Naive thymus-derived CD4-positive, alpha-beta T cell (primary cell): ENCODE data around the gene LETM1. TPM values are rescaled to one million over a fixed set of nuclear protein-coding genes. Genes with fewer than 3 reads are reported as not detected.

ENCODE experiments used
- ATAC-seq: fragments of 150-1000 bp; cut with Tn5 transposase; 2 replicates; pipeline ENCODE4 v1.10.0; 2021; ENCODE audit warnings: mild to moderate bottlenecking, moderate library complexity
- CTCF ChIA-PET: fragments of 350-600 bp; sonication (Branson Sonifier 250); formaldehyde crosslinking; loops from one replicate; lab custom pipeline; 2021; ENCODE audit warnings: antibody characterized with exemption; lab: Charles Lee
- POLR2A ChIA-PET: fragments of 350-600 bp; sonication (Branson Sonifier 250); formaldehyde crosslinking; loops from one replicate; lab custom pipeline; 2021; ENCODE audit warnings: antibody characterized with exemption, inconsistent platforms; lab: Charles Lee
- DNase-seq, 9 donors: peaks; one replicate each; pipeline versions ENCODE4 v3.0.0 to v3.0.0-alpha.2; 2020 to 2022; ENCODE audit warnings: mixed read lengths in 1 of 9
- H3K27ac ChIP-seq: one replicate; pipeline ENCODE4 v1.7.0; 2013; ENCODE audit warnings: mild to moderate bottlenecking, low read depth, low read length, moderate library complexity
- H3K27me3 ChIP-seq, 2 donors: one replicate each; pipeline ENCODE4 v1.7.0; 2013; ENCODE audit warnings: low read length in 2 of 2, mild to moderate bottlenecking in 2 of 2, moderate library complexity in 2 of 2; ENCODE audit not compliant: control insufficient read depth in 2 of 2, insufficient read depth in 2 of 2
- H3K36me3 ChIP-seq, 3 experiments: 1 replicate in 2 of 3; 2 replicates in 1 of 3; pipeline ENCODE4 v1.7.0; 2013; ENCODE audit warnings: low read length in 3 of 3, mild to moderate bottlenecking in 3 of 3, moderate library complexity in 1 of 3; ENCODE audit not compliant: insufficient read depth in 3 of 3, control insufficient read depth in 2 of 3
- H3K4me1 ChIP-seq, 2 donors: one replicate each; pipeline ENCODE4 v1.7.0; 2013; ENCODE audit warnings: low read length in 2 of 2, mild to moderate bottlenecking in 2 of 2, moderate library complexity in 1 of 2; ENCODE audit not compliant: control insufficient read depth in 2 of 2, insufficient read depth in 2 of 2
- H3K4me3 ChIP-seq: 2 replicates; pipeline ENCODE4 v1.7.0; 2013; ENCODE audit warnings: mild to moderate bottlenecking, low read length
- H3K9me3 ChIP-seq, 3 experiments: 1 replicate in 2 of 3; 2 replicates in 1 of 3; pipeline ENCODE4 v1.7.0; 2013; ENCODE audit warnings: low read length in 3 of 3; ENCODE audit not compliant: control insufficient read depth in 2 of 3
- H3K27ac Mint-ChIP-seq, 9 donors: one replicate each; pipeline ENCODE4 v1.8.0; 2020 to 2022; ENCODE audit warnings: mixed read lengths in 9 of 9, mild to moderate bottlenecking in 8 of 9, moderate library complexity in 5 of 9, inconsistent platforms in 2 of 9
- H3K27me3 Mint-ChIP-seq, 5 donors: one replicate each; pipeline ENCODE4 v1.8.0; 2021 to 2022; ENCODE audit warnings: mixed read lengths in 5 of 5, mild to moderate bottlenecking in 1 of 5
- H3K36me3 Mint-ChIP-seq, 5 donors: one replicate each; pipeline ENCODE4 v1.8.0; 2020 to 2022; ENCODE audit warnings: mixed read lengths in 5 of 5, mild to moderate bottlenecking in 3 of 5, inconsistent platforms in 1 of 5
- H3K4me1 Mint-ChIP-seq, 7 donors: one replicate each; pipeline ENCODE4 v1.8.0; 2020 to 2022; ENCODE audit warnings: mixed read lengths in 7 of 7, mild to moderate bottlenecking in 3 of 7, inconsistent platforms in 1 of 7
- H3K4me3 Mint-ChIP-seq, 10 donors: one replicate each; pipeline ENCODE4 v1.8.0; 2020 to 2022; ENCODE audit warnings: mild to moderate bottlenecking in 10 of 10, mixed read lengths in 10 of 10, moderate library complexity in 6 of 10, inconsistent platforms in 2 of 10
- H3K9me3 Mint-ChIP-seq, 11 donors: one replicate each; pipeline ENCODE4 v1.8.0; 2020 to 2022; ENCODE audit warnings: mixed read lengths in 11 of 11, mild to moderate bottlenecking in 4 of 11, inconsistent platforms in 1 of 11, moderate library complexity in 1 of 11
- intact Hi-C, 2 donors: fragments of 100-400 bp; cut with micrococcal nuclease; formaldehyde crosslinking; loops; one replicate each; pipeline ENCODE4 v1.15.1; 2023
- polyA plus RNA-seq, 2 donors: library from polyadenylated mRNA; unstranded; fragments of 300-500 nt; fragmentation: Illumina TruSeq; gene quantifications; one replicate each; pipeline ENCODE4 v1.2.3, GENCODE V29; 2021
- total RNA-seq, 6 experiments: library from RNA in 5 of 6; stranded (reverse) in 5 of 6; gene quantifications; 1 replicate in 5 of 6; 2 replicates in 1 of 6; pipeline ENCODE4 v1.2.3 and lab custom pipeline; 2021 to 2026

Gene LETM1
- total and polyA plus RNA-seq, 7 experiments from 2014 or later = 7.7 to 56.4 (median 35.4) TPM

DNA sequence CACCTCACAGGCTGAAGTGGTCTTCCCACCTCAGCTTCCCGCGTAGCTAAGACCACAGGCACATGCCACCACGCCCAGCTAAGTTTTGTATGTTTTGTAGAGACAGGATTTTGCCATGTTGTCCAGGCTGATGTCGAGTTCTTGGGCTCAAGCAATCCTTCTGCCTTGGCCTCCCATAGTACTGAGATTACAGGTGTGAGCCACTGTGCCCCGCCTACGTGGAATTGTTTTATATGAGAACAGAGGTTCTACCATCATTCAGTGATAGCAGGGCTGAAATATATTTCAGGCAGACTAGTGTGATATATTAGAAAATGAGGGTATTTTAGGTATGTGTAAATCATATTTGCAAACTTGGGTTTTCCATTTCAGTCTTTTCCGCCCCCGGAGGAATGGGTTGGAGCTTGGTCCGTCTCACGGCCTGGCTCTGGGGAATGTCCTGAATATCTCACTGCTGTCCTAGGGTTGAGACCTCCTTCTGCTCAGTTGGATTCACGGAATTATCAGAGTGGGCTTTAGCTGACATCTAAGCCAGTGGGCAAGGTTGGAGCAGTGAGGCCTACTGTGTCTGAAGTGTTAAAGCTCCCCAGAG, 35.1 kb upstream of the LETM1 start:
- Mint-ChIP-seq H3K4me1 (peaks cover 6 to 37% (median 17%) of the 10 kb centered on the region in 7 donors), H3K27ac (peak overlapping the region in 1 of 9 donors; percentile 55), H3K27me3 (no peaks in the 10 kb centered on the region), H3K9me3 (peaks cover 0 to 3% (median 0%) of the 10 kb centered on the region in 11 donors), H3K36me3 (peaks cover 0 to 10% (median 4%) of the 10 kb centered on the region in 5 donors), H3K4me3 (no peak overlapping the region)
- POLR2A ChIA-PET = no interaction called here
- CTCF ChIA-PET = no interaction called here
- intact Hi-C loops = no loop called here
- Histone ChIP-seq H3K27ac (no peak overlapping the region), H3K4me3 (no peak overlapping the region), H3K4me1 (no peaks in the 10 kb centered on the region), H3K36me3 (peaks cover 0 to 4% (median 0%) of the 10 kb centered on the region in 3 experiments), H3K9me3 (no peaks in the 10 kb centered on the region), H3K27me3 (no peaks in the 10 kb centered on the region)
- ATAC-seq = no peak
- DNase-seq = no peak

DNA sequence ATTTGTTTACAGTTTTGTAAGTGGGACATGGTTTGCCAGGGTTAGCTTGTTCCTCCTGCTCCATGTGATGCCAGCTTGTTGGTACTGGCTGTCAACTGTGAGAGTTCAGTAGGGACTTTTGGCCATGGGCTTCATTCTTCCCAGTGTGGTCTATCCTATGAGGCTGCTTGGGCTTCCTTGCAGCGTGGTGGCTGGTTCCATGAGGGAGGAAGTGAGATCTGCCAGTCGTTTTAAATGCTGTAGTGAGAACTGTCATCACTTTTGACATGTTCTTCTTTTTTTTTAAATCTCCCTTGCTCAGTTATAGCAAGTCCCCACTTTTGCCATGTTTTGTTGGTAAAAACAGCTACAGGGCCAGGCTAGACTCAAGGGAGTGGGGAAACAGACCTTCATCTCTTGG, 31.1 kb upstream of the LETM1 start:
- H3K36me3 ChIP-seq = peaks cover 0 to 4% (median 0%) of the 10 kb centered on the region in 3 experiments
- H3K4me3 ChIP-seq = no peak overlapping the region
- no peaks in the 10 kb centered on the region for H3K27me3 ChIP-seq
- peaks cover 7 to 41% (median 22%) of the 10 kb centered on the region in 7 donors for H3K4me1 Mint-ChIP-seq
- no peaks in the 10 kb centered on the region for H3K27me3 Mint-ChIP-seq
- DNase-seq (no peak), ATAC-seq (no peak)
- no peak overlapping the region for H3K4me3 Mint-ChIP-seq
- no peaks in the 10 kb centered on the region for H3K9me3 ChIP-seq
- no peak overlapping the region for H3K27ac ChIP-seq
- H3K36me3 Mint-ChIP-seq = peaks cover 0 to 8% (median 5%) of the 10 kb centered on the region in 5 donors
- no peaks in the 10 kb centered on the region for H3K4me1 ChIP-seq
- CTCF ChIA-PET = interaction anchor here (0.6 to 0.7 kb wide), 4 partner anchors 10 to 1535 kb away, joined by 3 to 4 read pairs (median 3); no protein-coding TSS in a partner anchor
- intact Hi-C loops = loop anchor here in 1 of 2 donors (2.0 kb wide), 1 partner anchor 14 kb away; no protein-coding TSS in a partner anchor
- POLR2A ChIA-PET = interaction anchor here (0.7 kb wide), 1 partner anchor 705 kb away, joined by 3 read pairs; no protein-coding TSS in a partner anchor
- H3K9me3 Mint-ChIP-seq = peaks cover 0 to 3% (median 0%) of the 10 kb centered on the region in 11 donors
- peak overlapping the region in 4 of 9 donors; percentile 38 to 84 (median 60) for H3K27ac Mint-ChIP-seq

GRCh38 chr4:1885414-1885813, 29.5 kb upstream of the LETM1 start:
- no peaks in the 10 kb centered on the region for H3K27me3 ChIP-seq
- ATAC-seq (no peak), DNase-seq (no peak)
- Mint-ChIP-seq H3K4me3 (no peak overlapping the region), H3K36me3 (peaks cover 0 to 15% (median 5%) of the 10 kb centered on the region in 5 donors), H3K27ac (peak overlapping the region in 4 of 9 donors; percentile 2 to 58 (median 30)), H3K27me3 (no peaks in the 10 kb centered on the region), H3K9me3 (peaks cover 0 to 3% (median 0%) of the 10 kb centered on the region in 11 donors), H3K4me1 (peaks cover 19 to 50% (median 23%) of the 10 kb centered on the region in 7 donors)
- no peak overlapping the region for H3K4me3 ChIP-seq
- CTCF ChIA-PET = no interaction called here
- intact Hi-C loops = no loop called here
- no peaks in the 10 kb centered on the region for H3K9me3 ChIP-seq
- H3K4me1 ChIP-seq = no peaks in the 10 kb centered on the region
- no peak overlapping the region for H3K27ac ChIP-seq
- POLR2A ChIA-PET = no interaction called here
- peaks cover 0 to 4% (median 0%) of the 10 kb centered on the region in 3 experiments for H3K36me3 ChIP-seq

DNA sequence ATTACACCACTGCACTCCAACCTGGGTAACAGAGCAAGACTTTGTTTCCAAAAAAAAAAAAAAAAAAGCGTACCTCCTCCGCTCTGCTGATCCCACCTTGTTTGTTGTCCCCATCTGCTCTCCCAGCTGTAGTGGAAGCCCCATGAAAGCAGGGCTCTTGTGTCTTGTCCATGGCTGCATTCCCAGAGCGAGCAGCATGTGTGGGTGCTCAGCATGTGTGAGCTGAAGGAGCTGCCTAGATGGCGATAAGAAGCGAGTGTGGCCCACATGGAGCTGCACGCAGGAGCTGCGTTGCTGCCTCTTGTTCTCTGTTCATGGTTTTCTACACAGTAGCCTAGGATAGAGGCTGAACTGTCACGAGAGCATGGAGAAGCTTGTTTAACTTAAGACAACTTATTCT, 27.6 kb upstream of the LETM1 start:
- Histone ChIP-seq H3K36me3 (no peaks in the 10 kb centered on the region), H3K9me3 (no peaks in the 10 kb centered on the region), H3K4me1 (no peaks in the 10 kb centered on the region), H3K4me3 (no peak overlapping the region), H3K27ac (no peak overlapping the region), H3K27me3 (no peaks in the 10 kb centered on the region)
- intact Hi-C loops = no loop called here
- Mint-ChIP-seq H3K36me3 (peaks cover 0 to 18% (median 5%) of the 10 kb centered on the region in 5 donors), H3K9me3 (peaks cover 0 to 4% (median 0%) of the 10 kb centered on the region in 11 donors), H3K27me3 (no peaks in the 10 kb centered on the region), H3K4me1 (peaks cover 21 to 61% (median 34%) of the 10 kb centered on the region in 7 donors), H3K4me3 (no peak overlapping the region), H3K27ac (peak overlapping the region in 1 of 9 donors; percentile 42)
- DNase-seq (no peak), ATAC-seq (no peak)
- ChIA-PET POLR2A (no interaction called here), CTCF (no interaction called here)

DNA sequence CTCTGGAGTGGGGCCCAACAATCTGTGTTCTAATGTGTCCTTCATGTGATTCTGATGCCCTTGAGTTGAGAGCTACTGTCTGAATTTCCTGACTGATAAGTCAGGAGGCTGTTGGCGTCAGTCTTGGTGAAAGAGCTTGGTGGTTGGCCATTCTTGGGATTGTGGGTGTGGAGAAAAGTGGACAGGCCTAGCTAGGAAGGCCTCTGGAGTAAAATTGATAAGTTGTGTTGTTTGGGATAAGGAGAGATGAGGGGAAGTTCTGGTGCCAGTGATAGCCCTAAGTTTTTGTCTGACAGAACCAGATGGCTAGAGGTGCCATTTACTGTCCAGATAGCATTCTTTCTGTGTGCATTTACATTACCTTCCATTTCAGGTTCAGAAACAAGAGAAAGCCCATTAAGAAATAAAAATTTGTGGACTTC, 26.9 kb upstream of the LETM1 start:
- Histone ChIP-seq H3K36me3 (no peaks in the 10 kb centered on the region), H3K9me3 (no peaks in the 10 kb centered on the region), H3K27me3 (no peaks in the 10 kb centered on the region), H3K4me1 (no peaks in the 10 kb centered on the region), H3K4me3 (no peak overlapping the region), H3K27ac (no peak overlapping the region)
- peak overlapping the region in 1 of 9 donors; percentile 78 for H3K27ac Mint-ChIP-seq
- DNase-seq = no peak
- no peaks in the 10 kb centered on the region for H3K27me3 Mint-ChIP-seq
- no peak for ATAC-seq
- H3K36me3 Mint-ChIP-seq = peaks cover 0 to 21% (median 5%) of the 10 kb centered on the region in 5 donors
- CTCF ChIA-PET = no interaction called here
- H3K9me3 Mint-ChIP-seq = peaks cover 0 to 4% (median 0%) of the 10 kb centered on the region in 11 donors
- intact Hi-C loops = no loop called here
- H3K4me3 Mint-ChIP-seq = no peak overlapping the region
- POLR2A ChIA-PET = no interaction called here
- H3K4me1 Mint-ChIP-seq = peaks cover 24 to 64% (median 38%) of the 10 kb centered on the region in 7 donors

GRCh38 chr4:1880332-1880731, 24.4 kb upstream of the LETM1 start:
- peak overlapping the region in 3 of 9 donors; percentile 30 to 65 (median 40) for H3K27ac Mint-ChIP-seq
- no peaks in the 10 kb centered on the region for H3K27me3 ChIP-seq
- CTCF ChIA-PET = interaction anchor here (0.8 kb wide), 1 partner anchor 23 kb away, joined by 3 read pairs; no protein-coding TSS in a partner anchor

More at GRCh38 chr4:1880332-1880731, 24.4 kb upstream of the LETM1 start:
- intact Hi-C loops = no loop called here
- peaks cover 17 to 65% (median 39%) of the 10 kb centered on the region in 7 donors for H3K4me1 Mint-ChIP-seq
- Histone ChIP-seq H3K9me3 (no peaks in the 10 kb centered on the region), H3K4me3 (no peak overlapping the region), H3K4me1 (no peaks in the 10 kb centered on the region), H3K36me3 (no peaks in the 10 kb centered on the region), H3K27ac (no peak overlapping the region)
- H3K9me3 Mint-ChIP-seq = peaks cover 0 to 3% (median 0%) of the 10 kb centered on the region in 11 donors
- no peak overlapping the region for H3K4me3 Mint-ChIP-seq
- no peaks in the 10 kb centered on the region for H3K27me3 Mint-ChIP-seq
- POLR2A ChIA-PET = no interaction called here
- DNase-seq = no peak
- peaks cover 0 to 26% (median 0%) of the 10 kb centered on the region in 5 donors for H3K36me3 Mint-ChIP-seq
- ATAC-seq = no peak
